CD4-positive, alpha-beta memory T cell (primary cell): Measurements from ENCODE around the gene ESD. TPM values are rescaled to one million over a fixed set of nuclear protein-coding genes. Genes with fewer than 3 reads are reported as not detected.
"Not testable (repeated sequence)": the region's sequence is repeated elsewhere in the genome, so short reads cannot be mapped to it uniquely, and the experiment has no call there.

ENCODE experiments used
- CTCF ChIA-PET: fragments of 350-600 bp; sonication (Branson Sonifier 250); formaldehyde crosslinking; loops from one replicate; lab custom pipeline; 2021; ENCODE audit warnings: inconsistent platforms; ENCODE audit not compliant: partially characterized antibody; lab: Charles Lee
- POLR2A ChIA-PET: fragments of 350-600 bp; sonication (Branson Sonifier 250); formaldehyde crosslinking; loops from one replicate; lab custom pipeline; 2021; ENCODE audit not compliant: partially characterized antibody; lab: Charles Lee
- DNase-seq, 5 donors: peaks; one replicate each; pipeline versions ENCODE4 v3.0.0 to v3.0.0-alpha.2; 2020 to 2022; ENCODE audit warnings: mixed read lengths in 1 of 5
- H3K27ac ChIP-seq: one replicate; pipeline ENCODE4 v1.7.0; 2013; ENCODE audit warnings: low read depth, low read length
- H3K27me3 ChIP-seq: 2 replicates; pipeline ENCODE4 v1.7.0; 2013; ENCODE audit warnings: mild to moderate bottlenecking, low read length, moderate library complexity; ENCODE audit not compliant: insufficient read depth
- H3K36me3 ChIP-seq: 2 replicates; pipeline ENCODE4 v1.7.0; 2013; ENCODE audit warnings: mild to moderate bottlenecking, low read length, moderate library complexity; ENCODE audit not compliant: insufficient read depth
- H3K4me1 ChIP-seq: 2 replicates; pipeline ENCODE4 v1.7.0; 2013; ENCODE audit warnings: mild to moderate bottlenecking, low read length, moderate library complexity; ENCODE audit not compliant: insufficient read depth
- H3K4me3 ChIP-seq, 2 donors: one replicate each; pipeline ENCODE4 v1.7.0; 2013; ENCODE audit warnings: low read length in 2 of 2, mild to moderate bottlenecking in 1 of 2
- H3K9me3 ChIP-seq, 2 donors: one replicate each; pipeline ENCODE4 v1.7.0; 2013; ENCODE audit warnings: low read length in 2 of 2, control low read depth in 1 of 2; ENCODE audit not compliant: control insufficient read depth in 1 of 2
- H3K27ac Mint-ChIP-seq, 7 donors: one replicate each; pipeline ENCODE4 v1.8.0; 2020 to 2021; ENCODE audit warnings: mixed read lengths in 7 of 7, mild to moderate bottlenecking in 6 of 7, inconsistent platforms in 3 of 7, moderate library complexity in 3 of 7
- H3K27me3 Mint-ChIP-seq, 2 donors: one replicate each; pipeline ENCODE4 v1.8.0; 2020 to 2021; ENCODE audit warnings: mixed read lengths in 2 of 2
- H3K36me3 Mint-ChIP-seq, 2 donors: one replicate each; pipeline ENCODE4 v1.8.0; 2020 to 2021; ENCODE audit warnings: mixed read lengths in 2 of 2, inconsistent platforms in 1 of 2, mild to moderate bottlenecking in 1 of 2
- H3K4me1 Mint-ChIP-seq, 4 donors: one replicate each; pipeline ENCODE4 v1.8.0; 2020 to 2021; ENCODE audit warnings: mixed read lengths in 4 of 4, mild to moderate bottlenecking in 1 of 4
- H3K4me3 Mint-ChIP-seq, 8 donors: one replicate each; pipeline ENCODE4 v1.8.0; 2020 to 2021; ENCODE audit warnings: mixed read lengths in 8 of 8, mild to moderate bottlenecking in 7 of 8, moderate library complexity in 6 of 8, inconsistent platforms in 3 of 8
- H3K9me3 Mint-ChIP-seq, 8 donors: one replicate each; pipeline ENCODE4 v1.8.0; 2020 to 2021; ENCODE audit warnings: mixed read lengths in 8 of 8, mild to moderate bottlenecking in 5 of 8, inconsistent platforms in 3 of 8, moderate library complexity in 1 of 8
- intact Hi-C: fragments of 100-400 bp; cut with micrococcal nuclease; formaldehyde crosslinking; loops from one replicate; pipeline ENCODE4 v1.15.1; 2023
- polyA plus RNA-seq, 2 donors: library from polyadenylated mRNA; unstranded; fragments of 300-500 nt; fragmentation: Illumina TruSeq; gene quantifications; one replicate each; pipeline ENCODE4 v1.2.3, GENCODE V29; 2021
- total RNA-seq, 2 experiments: library from RNA; stranded (reverse); gene quantifications; one replicate each; pipeline ENCODE4 v1.2.3, GENCODE V29; 2021

Gene ESD
- total and polyA plus RNA-seq, 4 experiments from 2014 or later: 57.5 to 136 (median 95.1) TPM

GRCh38 chr13:46755508-46755907 lies 41.5 kb downstream of the ESD start:
- H3K4me3 Mint-ChIP-seq, POLR2A ChIA-PET, H3K27me3 ChIP-seq, H3K27me3 Mint-ChIP-seq, intact Hi-C loops, H3K9me3 ChIP-seq, H3K36me3 Mint-ChIP-seq, H3K36me3 ChIP-seq, H3K27ac ChIP-seq, H3K9me3 Mint-ChIP-seq, H3K27ac Mint-ChIP-seq, H3K4me3 ChIP-seq, CTCF ChIA-PET, DNase-seq: not testable (repeated sequence)
- H3K4me1 ChIP-seq: peaks cover 15% of the 10 kb centered on the region
- peaks cover 14 to 26% (median 18%) of the 10 kb centered on the region in 4 donors for H3K4me1 Mint-ChIP-seq

- DNase-seq: no peak
- Mint-ChIP-seq H3K4me1 (peaks cover 14 to 26% (median 20%) of the 10 kb centered on the region in 4 donors), H3K9me3 (peaks cover 0 to 3% (median 0%) of the 10 kb centered on the region in 8 donors), H3K36me3 (peaks cover 3 to 10% of the 10 kb centered on the region in 2 donors), H3K4me3 (no peak overlapping the region), H3K27me3 (no peaks in the 10 kb centered on the region), H3K27ac (no peak overlapping the region)
- intact Hi-C loops: no loop called here
- H3K9me3 ChIP-seq: no peaks in the 10 kb centered on the region
- H3K4me1 ChIP-seq: peaks cover 15% of the 10 kb centered on the region
- no peak overlapping the region for H3K27ac ChIP-seq
- H3K27me3 ChIP-seq: no peaks in the 10 kb centered on the region
- no peak overlapping the region for H3K4me3 ChIP-seq
- H3K36me3 ChIP-seq: no peaks in the 10 kb centered on the region
- ChIA-PET CTCF (interaction anchor here (0.9 kb wide), 1 partner anchor 10 kb away, joined by 3 read pairs; no protein-coding TSS in a partner anchor), POLR2A (no interaction called here)
Measured at GRCh38 chr13:46754812-46755211, 42.1 kb downstream of the ESD start.

- Histone ChIP-seq H3K9me3 (no peaks in the 10 kb centered on the region), H3K4me3 (no peak overlapping the region), H3K36me3 (no peaks in the 10 kb centered on the region), H3K4me1 (peaks cover 15% of the 10 kb centered on the region), H3K27ac (no peak overlapping the region), H3K27me3 (no peaks in the 10 kb centered on the region)
- ChIA-PET POLR2A (no interaction called here), CTCF (interaction anchor here (0.9 to 1.3 kb wide), 2 partner anchors 11 to 202 kb away, joined by 3 read pairs; no protein-coding TSS in a partner anchor)
- no peak for DNase-seq
- Mint-ChIP-seq H3K27me3 (no peaks in the 10 kb centered on the region), H3K27ac (no peak overlapping the region), H3K4me1 (peaks cover 14 to 27% (median 21%) of the 10 kb centered on the region in 4 donors), H3K4me3 (no peak overlapping the region), H3K9me3 (peaks cover 0 to 3% (median 0%) of the 10 kb centered on the region in 8 donors), H3K36me3 (peaks cover 3 to 14% of the 10 kb centered on the region in 2 donors)
- intact Hi-C loops: no loop called here
Measured at GRCh38 chr13:46753917-46754316, 43.0 kb downstream of the ESD start.

- Histone ChIP-seq H3K9me3 (no peaks in the 10 kb centered on the region), H3K27me3 (no peaks in the 10 kb centered on the region), H3K27ac (no peak overlapping the region), H3K36me3 (peaks cover 3% of the 10 kb centered on the region), H3K4me1 (peaks cover 15% of the 10 kb centered on the region), H3K4me3 (no peak overlapping the region)
- Mint-ChIP-seq H3K4me1 (peaks cover 14 to 30% (median 21%) of the 10 kb centered on the region in 4 donors), H3K4me3 (no peak overlapping the region), H3K27me3 (no peaks in the 10 kb centered on the region), H3K9me3 (peaks cover 0 to 3% (median 0%) of the 10 kb centered on the region in 8 donors), H3K27ac (no peak overlapping the region), H3K36me3 (peaks cover 3 to 21% of the 10 kb centered on the region in 2 donors)
- intact Hi-C loops: no loop called here
- CTCF ChIA-PET: interaction anchor here (1.3 kb wide), 1 partner anchor 201 kb away, joined by 3 read pairs; no protein-coding TSS in a partner anchor
- POLR2A ChIA-PET: no interaction called here
- no peak for DNase-seq
Measured at GRCh38 chr13:46753137-46753536, 43.8 kb downstream of the ESD start.

GRCh38 chr13:46751811-46752635 lies 44.9 kb downstream of the ESD start:
- intact Hi-C loops: loop anchor here (1.0 kb wide), 1 partner anchor 201 kb away; no protein-coding TSS in a partner anchor
- H3K27ac ChIP-seq: no peak overlapping the region
- H3K9me3 ChIP-seq: no peaks in the 10 kb centered on the region
- peaks cover 15% of the 10 kb centered on the region for H3K4me1 ChIP-seq
- H3K4me3 Mint-ChIP-seq: peak overlapping the region in 7 of 8 donors; percentile 4 to 64 (median 24)
- ChIA-PET CTCF (interaction anchor here (2.5 kb wide), 1 partner anchor 200 kb away, joined by 13 read pairs; no protein-coding TSS in a partner anchor), POLR2A (no interaction called here)
- no peaks in the 10 kb centered on the region for H3K27me3 Mint-ChIP-seq
- H3K27me3 ChIP-seq: no peaks in the 10 kb centered on the region
- H3K36me3 ChIP-seq: peaks cover 3% of the 10 kb centered on the region
- peak overlapping the region; percentile 26 to 88 (median 79) for H3K27ac Mint-ChIP-seq
- peaks cover 6 to 30% of the 10 kb centered on the region in 2 donors for H3K36me3 Mint-ChIP-seq
- DNase-seq: peak; percentile 49 to 79 (median 55)
- H3K4me3 ChIP-seq: no peak overlapping the region
- H3K9me3 Mint-ChIP-seq: no peaks in the 10 kb centered on the region
- peaks cover 14 to 30% (median 21%) of the 10 kb centered on the region in 4 donors for H3K4me1 Mint-ChIP-seq

- Histone ChIP-seq H3K9me3 (no peaks in the 10 kb centered on the region), H3K27me3 (no peaks in the 10 kb centered on the region), H3K4me1 (peaks cover 15% of the 10 kb centered on the region), H3K4me3 (no peak overlapping the region), H3K36me3 (peaks cover 3% of the 10 kb centered on the region), H3K27ac (no peak overlapping the region)
- no peaks in the 10 kb centered on the region for H3K27me3 Mint-ChIP-seq
- CTCF ChIA-PET: interaction anchor here (1.3 to 2.5 kb wide), 2 partner anchors 198 to 201 kb away, joined by 3 to 13 read pairs; no protein-coding TSS in a partner anchor
- peaks cover 22 to 45% of the 10 kb centered on the region in 2 donors for H3K36me3 Mint-ChIP-seq
- peak overlapping the region in 3 of 7 donors; percentile 30 to 43 (median 30) for H3K27ac Mint-ChIP-seq
- H3K4me1 Mint-ChIP-seq: peaks cover 14 to 30% (median 21%) of the 10 kb centered on the region in 4 donors
- H3K4me3 Mint-ChIP-seq: no peak overlapping the region
- no peak for DNase-seq
- H3K9me3 Mint-ChIP-seq: no peaks in the 10 kb centered on the region
- POLR2A ChIA-PET: no interaction called here
- intact Hi-C loops: no loop called here
Measured at GRCh38 chr13:46749951-46750350, 47.0 kb downstream of the ESD start.

GRCh38 chr13:46748300-46748699 lies 48.7 kb downstream of the ESD start:
- Histone ChIP-seq H3K9me3 (no peaks in the 10 kb centered on the region), H3K27ac (no peak overlapping the region), H3K4me3 (no peak overlapping the region), H3K4me1 (peaks cover 15% of the 10 kb centered on the region), H3K27me3 (no peaks in the 10 kb centered on the region), H3K36me3 (peaks cover 3% of the 10 kb centered on the region)
- H3K27ac Mint-ChIP-seq: no peak overlapping the region
- DNase-seq: no peak
- no peaks in the 10 kb centered on the region for H3K27me3 Mint-ChIP-seq
- H3K9me3 Mint-ChIP-seq: no peaks in the 10 kb centered on the region
- intact Hi-C loops: no loop called here
- CTCF ChIA-PET: no interaction called here
- peaks cover 28 to 54% of the 10 kb centered on the region in 2 donors for H3K36me3 Mint-ChIP-seq
- H3K4me3 Mint-ChIP-seq: no peak overlapping the region
- H3K4me1 Mint-ChIP-seq: peaks cover 14 to 30% (median 15%) of the 10 kb centered on the region in 4 donors
- POLR2A ChIA-PET: no interaction called here
